GM19043 (cell line): ENCODE data around the gene OR8H3.
"Not testable (repeated sequence)": the region's sequence is repeated elsewhere in the genome, so short reads cannot be mapped to it uniquely, and the experiment has no call there.

Experiments used
- ATAC-seq: cut with Tn5 transposase; IDR thresholded peaks from one replicate; pipeline ENCODE4 v1.9.1; 2021; ENCODE audit warnings: low read depth; ENCODE audit not compliant: unreplicated experiment

The OR8H3 gene, protein sequence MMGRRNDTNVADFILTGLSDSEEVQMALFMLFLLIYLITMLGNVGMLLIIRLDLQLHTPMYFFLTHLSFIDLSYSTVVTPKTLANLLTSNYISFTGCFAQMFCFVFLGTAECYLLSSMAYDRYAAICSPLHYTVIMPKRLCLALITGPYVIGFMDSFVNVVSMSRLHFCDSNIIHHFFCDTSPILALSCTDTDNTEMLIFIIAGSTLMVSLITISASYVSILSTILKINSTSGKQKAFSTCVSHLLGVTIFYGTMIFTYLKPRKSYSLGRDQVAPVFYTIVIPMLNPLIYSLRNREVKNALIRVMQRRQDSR

DNA sequence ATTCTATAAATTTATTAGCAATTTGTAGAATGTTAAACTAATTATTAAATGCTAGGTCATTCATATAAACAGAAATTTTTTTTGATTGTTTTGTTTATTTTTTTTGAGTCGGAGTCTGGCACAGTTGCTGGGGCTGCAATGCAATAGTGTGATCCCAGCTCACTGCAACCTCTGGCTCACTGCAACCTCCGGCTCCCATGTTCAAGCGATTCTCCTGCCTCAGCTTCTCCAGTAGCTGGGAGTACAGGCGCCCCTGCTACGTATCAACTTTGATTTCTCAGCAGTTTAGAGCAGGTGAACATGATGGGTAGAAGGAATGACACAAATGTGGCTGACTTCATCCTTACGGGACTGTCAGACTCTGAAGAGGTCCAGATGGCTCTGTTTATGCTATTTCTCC lies at the start of gene OR8H3:
OR8H3 (plus strand) TSS at position 301 of the 400 bp plus-strand sequence; CDS start at position 301, 0 bp downstream.
- ATAC-seq = no peak

DNA sequence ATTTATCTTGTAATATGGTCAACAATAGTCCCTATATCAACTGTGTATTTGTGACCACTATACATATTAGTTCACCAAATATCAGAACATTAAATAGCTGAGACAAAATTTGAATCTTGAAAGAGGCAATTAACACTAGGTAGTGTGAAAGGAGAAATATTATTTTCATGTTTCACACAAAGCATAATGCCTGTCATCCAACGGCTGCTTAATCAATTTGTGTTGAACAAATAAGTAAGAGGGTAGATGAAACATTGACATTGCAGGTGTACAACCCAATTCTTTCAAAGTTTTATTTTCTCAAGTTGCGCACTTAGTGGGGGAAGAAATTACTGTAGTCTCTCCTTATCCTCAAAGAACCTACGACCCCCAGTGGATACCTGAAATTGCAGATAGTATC lies 32.5 kb upstream of the OR8H3 start:
- no peak for ATAC-seq

DNA sequence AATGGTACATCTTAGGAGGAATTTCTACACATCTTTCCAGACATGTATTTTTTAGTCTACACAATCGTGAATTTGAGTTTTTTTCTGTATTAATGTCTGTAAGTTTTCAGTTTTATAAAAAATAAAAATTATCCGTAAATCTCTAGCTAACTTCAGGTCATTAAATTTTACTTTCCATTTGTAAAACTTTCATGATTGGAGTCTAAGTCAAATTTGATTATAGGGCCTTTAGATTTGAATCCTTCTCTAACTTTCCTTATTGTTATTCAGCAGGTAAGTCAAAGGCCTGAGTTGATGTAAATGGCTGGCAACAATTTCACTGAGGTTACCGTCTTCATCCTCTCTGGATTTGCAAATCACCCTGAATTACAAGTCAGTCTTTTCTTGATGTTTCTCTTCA lies 29.2 kb upstream of the OR8H3 start, which contains the start of gene OR8I2:
OR8I2 (plus strand) TSS at position 301 of the 400 bp plus-strand sequence; CDS start at position 301, 0 bp downstream.
- no peak for ATAC-seq

DNA sequence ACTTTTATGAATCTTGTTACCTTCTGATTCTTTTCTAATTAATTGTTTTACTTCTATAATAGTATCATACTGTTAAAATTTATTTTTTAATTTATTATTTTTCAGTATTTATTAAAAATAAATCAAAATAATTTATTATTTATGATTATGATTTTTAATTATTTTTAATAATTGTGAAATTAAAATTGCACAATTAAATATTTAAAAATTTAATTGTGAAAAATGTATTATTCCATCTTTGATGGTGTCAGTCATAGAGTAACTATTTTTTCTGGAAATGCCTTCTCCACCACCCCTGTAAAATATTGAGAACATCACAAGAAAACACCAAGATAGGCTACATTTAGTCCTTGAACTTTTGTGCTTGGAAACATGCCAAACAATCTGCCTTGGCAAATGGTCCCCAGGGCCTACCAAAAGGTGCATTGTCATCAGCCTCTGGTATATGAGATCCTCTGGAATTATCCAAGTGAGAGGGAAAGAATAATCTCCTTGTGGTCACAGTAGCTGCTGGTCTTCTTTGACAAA lies 18.9 kb upstream of the OR8H3 start, which contains the start of gene OR8H2:
OR8H2 (plus strand) TSS at position 478 of the 528 bp plus-strand sequence. CDS start 1,356 bp downstream, outside the sequence.
- no peak for ATAC-seq

DNA sequence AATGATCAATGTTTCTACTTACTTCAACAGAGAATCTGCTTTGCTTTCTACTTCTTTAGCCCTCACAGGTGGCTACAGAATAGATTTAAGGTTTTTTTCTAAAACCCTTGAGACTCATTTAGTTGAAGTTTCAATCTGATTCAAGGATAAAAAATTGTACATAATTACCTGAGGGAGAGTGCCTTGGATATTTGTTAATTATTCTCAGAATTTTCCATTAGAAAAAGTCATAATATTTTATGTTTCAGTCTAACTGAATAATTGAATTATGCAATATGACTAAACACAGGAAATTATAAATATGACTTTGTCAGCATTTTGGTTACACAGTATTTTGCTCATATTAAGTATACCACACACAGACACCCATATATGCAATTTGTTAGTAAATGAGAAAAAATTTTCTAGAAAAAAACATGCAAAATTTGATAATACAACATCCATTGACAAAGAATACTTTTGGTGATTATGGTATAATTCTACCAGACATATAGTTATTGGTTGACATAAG lies 18.0 kb downstream of the OR8H3 start, which contains the start of gene OR8J3:
OR8J3 (minus strand) TSS at position 51 of the 511 bp plus-strand sequence. CDS start 2,483 bp downstream, outside the sequence.
- no peak for ATAC-seq

DNA sequence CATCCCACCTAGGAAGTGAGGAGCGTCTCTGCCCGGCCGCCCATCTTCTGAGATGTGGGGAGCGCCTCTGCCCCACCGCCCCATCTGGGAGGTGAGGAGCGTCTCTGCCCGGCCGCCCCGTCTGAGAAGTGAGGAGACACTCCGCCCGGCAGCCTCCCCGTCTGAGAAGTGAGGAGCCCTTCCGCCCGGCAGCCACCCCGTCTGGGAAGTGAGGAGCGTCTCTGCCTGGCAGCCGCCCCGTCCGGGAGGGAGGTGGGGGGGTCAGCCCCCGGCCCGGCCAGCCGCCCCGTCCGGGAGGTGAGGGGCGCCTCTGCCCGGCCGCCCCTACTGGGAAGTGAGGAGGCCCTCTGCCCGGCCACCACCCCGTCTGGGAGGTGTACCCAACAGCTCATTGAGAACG lies 21.5 kb downstream of the OR8H3 start:
- ATAC-seq = not testable (repeated sequence)

DNA sequence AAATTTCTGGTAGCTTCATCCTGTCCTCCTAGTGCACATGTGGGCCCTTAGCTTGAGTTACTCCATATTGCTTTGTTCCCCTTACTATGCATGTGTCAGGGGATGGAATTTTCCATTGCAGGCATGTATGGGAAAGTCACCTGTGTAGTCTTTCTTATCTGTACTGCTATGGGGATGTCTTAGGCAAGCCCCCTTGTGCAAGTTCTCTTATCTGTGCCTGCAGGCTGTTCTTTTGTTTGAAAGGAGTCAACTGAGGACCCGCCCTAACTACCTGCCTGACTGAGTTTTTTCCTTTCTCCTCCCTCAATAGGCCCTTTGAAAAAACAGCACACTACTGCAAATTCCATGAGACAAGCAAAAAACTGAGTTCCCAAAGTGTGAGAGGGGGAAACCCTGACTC lies 29.2 kb downstream of the OR8H3 start:
- no peak for ATAC-seq

DNA sequence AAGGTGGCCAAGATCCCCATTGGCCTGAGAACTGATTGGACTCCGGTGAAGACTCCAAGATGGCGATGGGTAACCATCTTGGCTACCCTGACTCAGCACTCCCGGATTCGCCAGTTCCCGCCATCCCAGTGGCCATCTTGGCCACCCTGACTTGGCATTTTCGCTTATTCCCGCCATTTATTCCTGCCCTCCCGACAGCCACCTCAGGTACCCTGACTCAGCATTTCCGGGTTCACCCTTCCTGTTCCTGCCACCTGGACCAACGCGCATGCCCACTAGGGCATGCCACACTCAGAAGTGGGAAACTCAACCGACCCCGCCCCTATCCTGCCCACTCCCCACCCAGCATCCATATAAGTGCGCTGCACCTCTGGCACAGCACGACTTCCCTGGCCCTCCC lies 30.2 kb downstream of the OR8H3 start:
- ATAC-seq = no peak

DNA sequence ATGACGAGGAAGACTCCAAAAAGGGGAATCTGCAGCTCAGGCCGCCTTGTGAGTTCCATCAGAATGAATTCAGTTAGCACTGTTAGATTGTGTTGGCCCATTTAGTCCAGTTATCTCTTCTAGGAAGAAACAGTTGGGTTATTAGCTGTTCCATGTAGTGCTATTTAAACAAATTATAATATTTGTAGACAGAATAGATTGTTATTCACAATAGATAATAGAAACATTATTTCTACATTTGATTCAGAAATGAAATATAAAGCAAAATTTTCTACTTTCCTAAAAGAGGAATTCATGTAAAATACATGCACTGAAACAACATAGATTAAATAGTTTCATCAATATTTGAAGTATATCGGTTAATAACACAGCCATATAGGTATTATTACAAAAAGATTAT lies 38.0 kb downstream of the OR8H3 start, which contains the start of gene OR8K5:
OR8K5 (minus strand) TSS at position 101 of the 400 bp plus-strand sequence; CDS start at position 101, 0 bp downstream.
- no peak for ATAC-seq

DNA sequence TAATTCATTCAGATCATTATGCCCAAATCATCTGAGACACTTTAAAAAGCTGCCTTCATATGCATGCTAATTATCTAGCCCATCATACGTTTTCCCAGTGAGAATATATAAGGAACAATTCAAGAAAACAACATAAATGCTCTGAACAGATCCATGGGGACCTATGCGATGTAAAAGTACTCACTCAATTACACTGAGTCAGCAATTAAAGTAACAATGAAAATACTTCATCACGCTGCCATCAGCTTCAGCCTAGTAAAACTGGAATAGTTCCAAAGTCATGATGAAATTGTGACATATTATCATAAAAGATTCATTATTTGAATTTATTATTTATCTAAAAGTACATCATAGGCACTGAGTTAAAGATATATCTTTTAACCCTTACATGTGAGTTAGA lies 41.6 kb downstream of the OR8H3 start:
- ATAC-seq = no peak

DNA sequence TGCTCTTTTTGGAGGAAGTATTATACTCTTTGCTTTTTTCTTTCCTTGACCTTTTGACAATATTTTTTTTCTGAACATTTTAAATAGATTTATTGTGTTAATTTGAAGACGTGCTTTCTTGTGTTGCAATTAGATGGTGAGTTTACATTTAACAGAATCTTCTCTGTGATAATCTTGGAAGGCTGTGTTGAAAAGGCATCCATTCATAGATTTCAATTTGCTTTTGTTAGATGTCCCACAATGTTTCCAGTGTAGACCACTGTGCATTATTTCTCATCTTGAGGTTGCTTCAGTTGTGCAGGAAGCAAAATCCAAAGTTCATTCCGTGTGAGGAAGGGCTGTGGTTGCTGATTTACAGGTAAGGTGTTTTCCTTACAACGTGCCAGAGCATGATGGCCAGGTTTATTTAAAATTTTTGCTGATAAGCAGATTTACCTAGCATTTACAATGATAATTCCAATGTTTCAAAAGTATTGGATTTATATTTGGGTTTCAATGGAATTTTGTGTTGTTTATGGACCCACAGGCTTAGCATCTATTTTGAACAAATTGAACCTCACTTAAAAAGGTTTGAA lies 50.2 kb downstream of the OR8H3 start:
- no peak for ATAC-seq
